Keratinocyte (primary cell): ENCODE data around the gene FBN2. TPM values are rescaled to one million over a fixed set of nuclear protein-coding genes. Genes with fewer than 3 reads are reported as not detected.

Experiments used
- DNase-seq: peaks from one replicate; pipeline ENCODE4 v3.0.0-alpha.2; 2011; ENCODE audit warnings: low read depth, missing footprints, low spot score
- FAIRE-seq: peaks from 2 replicates; lab custom pipeline; 2011; peaks lifted over from hg19 to GRCh38; lab: Jason Lieb, UNC
- H2AFZ ChIP-seq: 2 replicates; pipeline ENCODE4 v1.6.0; 2012; ENCODE audit warnings: low read length, control low read depth, inconsistent platforms; ENCODE audit not compliant: control insufficient read depth
- H3K27ac ChIP-seq: 2 replicates; pipeline ENCODE4 v1.5.1; 2011; ENCODE audit warnings: low read length; ENCODE audit not compliant: control insufficient read depth, insufficient read depth
- H3K27me3 ChIP-seq: 3 replicates; pipeline ENCODE4 v1.6.0; 2011; ENCODE audit warnings: low read length; ENCODE audit not compliant: control insufficient read depth, insufficient read depth; ENCODE audit errors: extremely low read depth
- H3K36me3 ChIP-seq, 2 experiments: 2 replicates in 1 of 2; 3 replicates in 1 of 2; pipeline ENCODE4 v1.5.1; 2011; ENCODE audit warnings: low read length in 2 of 2, mild to moderate bottlenecking in 1 of 2; ENCODE audit not compliant: control insufficient read depth in 2 of 2, insufficient read depth in 2 of 2; ENCODE audit errors: extremely low read depth in 1 of 2
- H3K4me1 ChIP-seq: 3 replicates; pipeline ENCODE4 v1.5.1; 2011; ENCODE audit warnings: low read length; ENCODE audit not compliant: control insufficient read depth, insufficient read depth; ENCODE audit errors: extremely low read depth
- H3K4me2 ChIP-seq: 3 replicates; pipeline ENCODE4 v1.6.0; 2011; ENCODE audit warnings: low read depth, low read length; ENCODE audit not compliant: control insufficient read depth, insufficient read depth; ENCODE audit errors: extremely low read depth
- H3K4me3 ChIP-seq, 3 experiments: fragments of 200-600 bp in 1 of 3; sonication (generic) in 1 of 3; 2 replicates in 2 of 3; 3 replicates in 1 of 3; pipeline ENCODE4 v1.5.1; 2011 to 2016; ENCODE audit warnings: low read length in 3 of 3, mild to moderate bottlenecking in 3 of 3, control low read depth in 2 of 3, inconsistent platforms in 1 of 3, low read depth in 1 of 3, mixed read lengths in 1 of 3, mixed run types in 1 of 3, moderate library complexity in 1 of 3; ENCODE audit not compliant: control insufficient read depth in 2 of 3, insufficient read depth in 2 of 3; ENCODE audit errors: extremely low read depth in 1 of 3
- H3K79me2 ChIP-seq: 2 replicates; pipeline ENCODE4 v1.6.0; 2012; ENCODE audit warnings: low read length; ENCODE audit not compliant: control insufficient read depth, insufficient read depth
- H3K9ac ChIP-seq: 3 replicates; pipeline ENCODE4 v1.6.0; 2011; ENCODE audit warnings: low read length; ENCODE audit not compliant: control insufficient read depth, insufficient read depth; ENCODE audit errors: extremely low read depth
- H3K9me1 ChIP-seq: 3 replicates; pipeline ENCODE4 v1.6.0; 2011; ENCODE audit warnings: low read length; ENCODE audit not compliant: control insufficient read depth, insufficient read depth; ENCODE audit errors: extremely low read depth
- H3K9me3 ChIP-seq: 2 replicates; pipeline ENCODE4 v1.5.1; 2012; ENCODE audit warnings: low read depth, low read length; ENCODE audit not compliant: control insufficient read depth
- H4K20me1 ChIP-seq: 3 replicates; pipeline ENCODE4 v1.6.0; 2011; ENCODE audit warnings: low read length; ENCODE audit not compliant: control insufficient read depth, insufficient read depth; ENCODE audit errors: extremely low read depth
- CTCF ChIP-seq, 3 experiments: IDR thresholded peaks in 1 of 3; conservative IDR thresholded peaks in 1 of 3; optimal IDR thresholded peaks in 1 of 3; 2 replicates in 2 of 3; 3 replicates in 1 of 3; pipeline versions ENCODE3 to v1.5.1; 2011; ENCODE audit warnings: low read length in 3 of 3, mild to moderate bottlenecking in 3 of 3, moderate library complexity in 2 of 3, control low read depth in 1 of 3, inconsistent platforms in 1 of 3; ENCODE audit not compliant: insufficient read depth in 2 of 3; ENCODE audit errors: extremely low read depth in 1 of 3
- EZH2 ChIP-seq: IDR thresholded peaks from one replicate; pipeline ENCODE4 v1.6.1; 2012; ENCODE audit warnings: inconsistent platforms, mild to moderate bottlenecking, low read length, moderate library complexity
- dilution Hi-C: fragments of 300-500 bp; cut with MboI; formaldehyde crosslinking; loops from one replicate; pipeline ENCODE4 v1.7.0; 2020; ENCODE audit warnings: low sequenced_read_pairs; ENCODE audit not compliant: extremely low pct_ligation_motif_present
- polyA plus RNA-seq, 5 experiments: library from polyadenylated mRNA; depleted of rRNA in 3 of 5; stranded (reverse) in 3 of 5; stranded (forward) in 1 of 5; unstranded in 1 of 5; fragments of >200 nt; gene quantifications; 1 replicate in 1 of 5; 2 replicates in 3 of 5; 3 replicates in 1 of 5; pipeline versions ENCODE4 v1.2.1 to v1.2.3, GENCODE V29; 2011 to 2012; ENCODE audit warnings: missing spikeins in 2 of 5, low read depth in 1 of 5, low replicate concordance in 1 of 5

FBN2 gene
- polyA plus RNA-seq, 1 donor (not counting 4 experiments of a cell fraction or from before 2014, with no cell fraction given), result 30.1 TPM

- no peaks in the 10 kb centered on the region for H3K9me1 ChIP-seq
- H3K9me3 ChIP-seq, result no peaks in the 10 kb centered on the region
- DNase-seq, result peak; percentile 49
- H3K36me3 ChIP-seq, result peaks cover 0 to 2% of the 10 kb centered on the region in 2 experiments
- H3K27ac ChIP-seq, result peak overlapping the region; percentile 57
- peaks cover 10% of the 10 kb centered on the region for H3K4me1 ChIP-seq
- dilution Hi-C loops, result no loop called here
- H2AFZ ChIP-seq, result no peak overlapping the region
- no peak for TF ChIP-seq CTCF (optimal IDR thresholded peaks at IDR 0.05 in 1 of 3, IDR thresholded peaks at IDR 0.05 in 1 of 3, conservative IDR thresholded peaks at IDR 0.05 in 1 of 3; ENCODE audit: extremely low read depth in 1 of 3, insufficient read depth in 2 of 3, low read length in 3 of 3)
- TF ChIP-seq EZH2, result no peak
- no peaks in the 10 kb centered on the region for H3K79me2 ChIP-seq
- H3K4me2 ChIP-seq, result peak overlapping the region; percentile 17
- H3K4me3 ChIP-seq, result no peak overlapping the region
- H3K9ac ChIP-seq, result peak overlapping the region; percentile 2
- FAIRE-seq, result peak; percentile 88
- H4K20me1 ChIP-seq, result no peaks in the 10 kb centered on the region
- no peaks in the 10 kb centered on the region for H3K27me3 ChIP-seq
Observed at GRCh38 chr5:128436749-128437188, 101.3 kb downstream of the FBN2 start.

- Histone ChIP-seq H3K36me3 (no peaks in the 10 kb centered on the region), H2AFZ (no peak overlapping the region), H3K9ac (no peak overlapping the region), H3K9me1 (no peaks in the 10 kb centered on the region), H4K20me1 (no peaks in the 10 kb centered on the region), H3K27me3 (no peaks in the 10 kb centered on the region), H3K4me2 (no peak overlapping the region), H3K4me1 (peaks cover 10% of the 10 kb centered on the region), H3K27ac (no peak overlapping the region), H3K9me3 (no peaks in the 10 kb centered on the region), H3K4me3 (no peak overlapping the region), H3K79me2 (no peaks in the 10 kb centered on the region)
- TF ChIP-seq EZH2, result no peak
- dilution Hi-C loops, result no loop called here
- DNase-seq (no peak), FAIRE-seq (no peak)
Observed at GRCh38 chr5:128435861-128436260, 102.2 kb downstream of the FBN2 start.

- FAIRE-seq, result no peak
- no peak overlapping the region for H3K27ac ChIP-seq
- no peaks in the 10 kb centered on the region for H3K27me3 ChIP-seq
- H2AFZ ChIP-seq, result no peak overlapping the region
- no peak for TF ChIP-seq EZH2
- no peak for TF ChIP-seq CTCF (optimal IDR thresholded peaks at IDR 0.05 in 1 of 3, IDR thresholded peaks at IDR 0.05 in 1 of 3, conservative IDR thresholded peaks at IDR 0.05 in 1 of 3; ENCODE audit: extremely low read depth in 1 of 3, insufficient read depth in 2 of 3, low read length in 3 of 3)
- H3K9me1 ChIP-seq, result no peaks in the 10 kb centered on the region
- no peak overlapping the region for H3K4me2 ChIP-seq
- no peak overlapping the region for H3K9ac ChIP-seq
- no peaks in the 10 kb centered on the region for H4K20me1 ChIP-seq
- no peaks in the 10 kb centered on the region for H3K36me3 ChIP-seq
- dilution Hi-C loops, result no loop called here
- H3K9me3 ChIP-seq, result no peaks in the 10 kb centered on the region
- peaks cover 10% of the 10 kb centered on the region for H3K4me1 ChIP-seq
- no peak for DNase-seq
- no peaks in the 10 kb centered on the region for H3K79me2 ChIP-seq
- H3K4me3 ChIP-seq, result no peak overlapping the region
Observed at GRCh38 chr5:128434993-128435392, 103.1 kb downstream of the FBN2 start.
